ENCODE data around the gene DMXL1.

DMXL1 gene

DNA sequence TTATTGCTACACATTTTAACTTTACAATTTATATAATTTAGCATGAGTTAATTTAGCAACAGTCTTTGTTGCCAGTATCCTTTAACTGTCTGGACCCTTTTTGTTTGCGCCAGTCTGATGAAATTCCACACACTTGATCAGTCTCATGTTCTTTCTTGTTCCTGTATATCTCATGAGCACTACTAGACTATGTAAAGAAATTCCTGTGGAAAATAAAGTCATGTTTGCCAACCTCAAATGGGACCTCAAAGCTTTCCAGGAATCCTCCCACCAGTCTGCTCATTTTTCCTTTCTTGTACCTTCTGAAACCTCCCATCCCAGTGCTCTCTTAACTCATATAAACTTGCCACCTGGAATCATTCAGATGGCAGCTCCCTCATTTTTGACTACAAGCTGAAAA is 8.0 kb downstream of the DMXL1 start:
- no peak for DNase-seq (ENCODE audit: low spot score)
- TF ChIP-seq, protein P1, sequence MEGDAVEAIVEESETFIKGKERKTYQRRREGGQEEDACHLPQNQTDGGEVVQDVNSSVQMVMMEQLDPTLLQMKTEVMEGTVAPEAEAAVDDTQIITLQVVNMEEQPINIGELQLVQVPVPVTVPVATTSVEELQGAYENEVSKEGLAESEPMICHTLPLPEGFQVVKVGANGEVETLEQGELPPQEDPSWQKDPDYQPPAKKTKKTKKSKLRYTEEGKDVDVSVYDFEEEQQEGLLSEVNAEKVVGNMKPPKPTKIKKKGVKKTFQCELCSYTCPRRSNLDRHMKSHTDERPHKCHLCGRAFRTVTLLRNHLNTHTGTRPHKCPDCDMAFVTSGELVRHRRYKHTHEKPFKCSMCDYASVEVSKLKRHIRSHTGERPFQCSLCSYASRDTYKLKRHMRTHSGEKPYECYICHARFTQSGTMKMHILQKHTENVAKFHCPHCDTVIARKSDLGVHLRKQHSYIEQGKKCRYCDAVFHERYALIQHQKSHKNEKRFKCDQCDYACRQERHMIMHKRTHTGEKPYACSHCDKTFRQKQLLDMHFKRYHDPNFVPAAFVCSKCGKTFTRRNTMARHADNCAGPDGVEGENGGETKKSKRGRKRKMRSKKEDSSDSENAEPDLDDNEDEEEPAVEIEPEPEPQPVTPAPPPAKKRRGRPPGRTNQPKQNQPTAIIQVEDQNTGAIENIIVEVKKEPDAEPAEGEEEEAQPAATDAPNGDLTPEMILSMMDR (IDR thresholded peaks at IDR 0.05; ENCODE audit: extremely low read depth, missing control alignments) = no peak

DNA sequence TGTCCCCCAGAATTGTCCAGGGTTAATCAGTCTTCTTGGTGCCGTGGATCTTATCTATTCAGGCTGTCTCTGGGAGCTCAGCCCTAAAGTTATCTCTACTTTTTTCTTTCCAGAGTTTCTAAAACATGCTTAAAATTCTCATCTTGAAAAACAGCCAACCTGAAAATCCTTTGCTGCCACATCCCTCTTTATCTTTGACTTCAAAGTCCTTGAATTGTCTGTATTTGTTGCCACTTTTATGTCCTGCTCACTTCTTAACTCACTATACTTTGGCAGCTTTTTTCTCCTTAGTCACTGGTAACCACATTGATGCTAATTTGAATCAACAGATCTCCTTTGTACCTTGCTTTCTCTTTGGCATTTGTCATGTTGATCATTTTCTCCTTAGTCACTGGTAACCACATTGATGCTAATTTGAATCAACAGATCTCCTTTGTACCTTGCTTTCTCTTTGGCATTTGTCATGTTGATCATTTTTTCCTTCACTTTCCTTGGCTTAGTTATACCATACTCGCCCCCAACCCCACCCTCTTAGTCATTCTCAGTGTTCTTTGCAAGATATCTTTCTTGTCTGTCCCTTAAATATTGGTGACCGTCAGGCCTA is 8.5 kb downstream of the DMXL1 start:
- DNase-seq (ENCODE audit: low spot score) = no peak
- TF ChIP-seq, protein P1 (IDR thresholded peaks at IDR 0.05; ENCODE audit: extremely low read depth, missing control alignments) = no peak

DNA sequence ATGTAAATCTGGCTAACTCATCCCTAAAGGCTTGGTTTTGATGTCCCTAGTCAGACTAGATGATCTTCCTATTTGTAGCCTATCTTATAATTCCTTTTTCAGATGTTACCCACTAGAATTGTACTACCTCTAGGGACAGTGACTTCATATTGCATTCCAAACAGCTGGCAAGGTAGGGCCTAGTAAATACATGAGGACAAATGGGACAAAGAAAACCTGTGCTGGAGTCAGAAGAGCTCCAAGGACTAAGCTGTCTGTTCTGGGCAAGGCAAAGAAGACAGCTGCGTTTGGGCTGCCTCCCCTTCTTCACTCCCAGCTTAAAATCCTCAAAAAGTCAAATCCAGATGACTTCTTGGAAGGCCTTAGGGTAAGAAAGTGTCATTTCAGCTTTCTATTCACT is 10.0 kb downstream of the DMXL1 start:
- DNase-seq (ENCODE audit: low spot score) = no peak
- TF ChIP-seq, protein P1 (IDR thresholded peaks at IDR 0.05; ENCODE audit: extremely low read depth, missing control alignments) = no peak

DNA sequence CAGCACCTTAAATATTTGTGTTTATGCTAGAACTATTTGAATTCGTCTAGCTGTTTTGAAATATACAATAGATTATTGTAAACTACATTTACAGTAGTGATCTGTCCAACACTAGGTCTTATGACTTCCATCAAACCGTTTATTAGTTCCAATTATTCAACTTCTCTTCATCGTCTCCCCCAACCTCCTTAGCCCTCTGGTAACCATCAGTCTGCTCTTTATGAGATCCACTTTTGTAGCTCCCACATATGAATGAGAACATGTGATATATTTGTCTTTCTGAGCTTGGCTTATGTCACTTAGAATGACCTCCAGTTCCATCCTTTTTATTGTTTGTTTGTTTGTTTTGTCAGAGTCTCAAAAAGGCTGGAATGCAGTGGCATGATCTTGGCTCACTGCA is 11.8 kb downstream of the DMXL1 start:
- TF ChIP-seq, protein P1 (IDR thresholded peaks at IDR 0.05; ENCODE audit: extremely low read depth, missing control alignments) = no peak

DNA sequence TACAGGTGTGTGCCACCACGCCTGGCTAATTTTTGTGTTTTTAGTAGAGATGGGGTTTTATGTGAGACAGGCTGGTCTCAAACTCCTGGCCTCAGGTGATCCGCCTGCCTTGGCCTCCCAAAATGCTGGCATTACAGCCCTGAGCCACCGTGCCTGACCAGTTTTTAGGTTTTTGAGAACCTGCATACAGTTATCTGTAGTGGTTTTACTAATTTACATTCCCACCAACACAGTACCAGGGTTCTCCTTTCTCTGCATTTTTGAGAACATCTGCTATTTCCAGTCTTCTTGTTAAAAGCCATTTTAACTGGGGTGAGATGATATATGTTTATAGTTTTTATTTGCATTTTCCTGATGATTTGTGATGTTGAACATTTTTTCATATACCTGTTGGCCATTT is 12.8 kb downstream of the DMXL1 start:
- TF ChIP-seq, protein P1 (IDR thresholded peaks at IDR 0.05; ENCODE audit: extremely low read depth, missing control alignments) = no peak
- DNase-seq (ENCODE audit: low spot score) = no peak

More for the DNA sequence above, 11.8 kb downstream of the DMXL1 start:
- DNase-seq (ENCODE audit: low spot score) = no peak

DNA sequence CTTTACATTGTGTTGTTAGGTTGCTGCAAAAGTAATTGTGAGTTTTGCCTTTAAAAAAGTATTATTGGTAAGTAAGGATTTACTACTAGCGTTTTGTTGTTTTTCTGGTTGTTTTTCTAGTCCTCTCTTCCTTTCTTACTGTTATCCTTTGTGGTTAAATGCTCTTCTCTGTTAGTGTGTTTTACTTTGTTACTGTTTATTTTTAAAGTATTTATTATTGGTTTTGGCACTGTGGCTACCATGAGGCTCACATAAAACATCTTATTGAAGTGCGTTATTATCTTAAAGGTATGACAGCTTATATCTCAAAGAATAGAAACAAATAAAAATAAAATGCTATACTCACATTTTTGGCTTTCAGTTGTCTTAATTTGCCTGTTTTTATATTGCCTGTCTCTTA is 17.6 kb downstream of the DMXL1 start:
- TF ChIP-seq, protein P1 (IDR thresholded peaks at IDR 0.05; ENCODE audit: extremely low read depth, missing control alignments) = no peak
- no peak for DNase-seq (ENCODE audit: low spot score)

DNA sequence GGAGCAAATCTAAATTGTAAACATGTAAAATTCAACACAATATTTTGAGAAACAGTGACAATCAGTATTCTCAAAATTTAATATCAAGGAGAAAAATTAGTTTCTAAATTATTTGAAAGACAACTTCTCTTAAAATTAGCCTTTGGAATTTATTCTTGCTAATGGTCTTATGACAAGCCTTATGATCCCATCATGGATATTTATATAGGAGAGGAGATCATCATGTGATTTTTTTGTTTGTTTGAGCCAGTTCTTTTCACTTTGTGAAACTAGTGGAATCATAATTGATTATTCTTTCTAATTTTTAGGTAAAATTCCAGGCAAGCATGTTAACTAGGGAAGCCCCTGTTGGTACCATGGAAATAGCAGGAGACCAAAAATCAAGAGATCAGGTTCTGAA is 24.7 kb downstream of the DMXL1 start:
- DNase-seq (ENCODE audit: low spot score) = no peak
- TF ChIP-seq, protein P1 (IDR thresholded peaks at IDR 0.05; ENCODE audit: extremely low read depth, missing control alignments) = no peak

All from GM20000 (cell line).